ENCODE results near the gene TNS3. TPM values are rescaled to one million over a fixed set of nuclear protein-coding genes. Genes with fewer than 3 reads are reported as not detected.
"Not testable (repeated sequence)": the region's sequence is repeated elsewhere in the genome, so short reads cannot be mapped to it uniquely, and the experiment has no call there.

The TNS3 gene
- total RNA-seq, 1 donor = 67.3 TPM

- no peak for DNase-seq (ENCODE audit: low read depth in 2 of 3, low spot score in 2 of 3)
Measured at GRCh38 chr7:47477191-47478016, 104.5 kb downstream of the TNS3 start.

- no peak for DNase-seq (ENCODE audit: low read depth in 2 of 3, low spot score in 2 of 3)
Measured at GRCh38 chr7:47475880-47476227, 106.1 kb downstream of the TNS3 start.

- peak in 2 of 3 donors; percentile 91 to 95 for DNase-seq (ENCODE audit: low read depth in 2 of 3, low spot score in 2 of 3)
Measured at GRCh38 chr7:47474937-47475879, 106.7 kb downstream of the TNS3 start.

GRCh38 chr7:47474211-47474936 is 107.5 kb downstream of the TNS3 start:
- DNase-seq (ENCODE audit: low read depth in 2 of 3, low spot score in 2 of 3) = peak in 1 of 3 donors; percentile 24

- peak in 1 of 3 donors; percentile 33 for DNase-seq (ENCODE audit: low read depth in 2 of 3, low spot score in 2 of 3)
Measured at GRCh38 chr7:47473499-47474210, 108.3 kb downstream of the TNS3 start.

- DNase-seq (ENCODE audit: low read depth in 2 of 3, low spot score in 2 of 3) = no peak
Measured at GRCh38 chr7:47472444-47473157, 109.3 kb downstream of the TNS3 start.

GRCh38 chr7:47471831-47472230 is 110.1 kb downstream of the TNS3 start:
- no peak for DNase-seq (ENCODE audit: low read depth in 2 of 3, low spot score in 2 of 3)

GRCh38 chr7:47471358-47471703 is 110.6 kb downstream of the TNS3 start:
- DNase-seq (ENCODE audit: low read depth in 2 of 3, low spot score in 2 of 3) = no peak

GRCh38 chr7:47470567-47471357 is 111.1 kb downstream of the TNS3 start:
- DNase-seq (ENCODE audit: low read depth in 2 of 3, low spot score in 2 of 3) = no peak

- not testable (repeated sequence) for DNase-seq (ENCODE audit: low read depth in 2 of 3, low spot score in 2 of 3)
Measured at GRCh38 chr7:47469846-47470245, 112.1 kb downstream of the TNS3 start.

- DNase-seq (ENCODE audit: low read depth in 2 of 3, low spot score in 2 of 3) = no peak
Measured at GRCh38 chr7:47466832-47467231, 115.1 kb downstream of the TNS3 start.

GRCh38 chr7:47465191-47465590 is 116.7 kb downstream of the TNS3 start:
- DNase-seq (ENCODE audit: low read depth in 2 of 3, low spot score in 2 of 3) = no peak

- no peak for DNase-seq (ENCODE audit: low read depth in 2 of 3, low spot score in 2 of 3)
Measured at GRCh38 chr7:47464266-47464665, 117.6 kb downstream of the TNS3 start.

GRCh38 chr7:47461746-47462145 is 120.2 kb downstream of the TNS3 start:
- no peak for DNase-seq (ENCODE audit: low read depth in 2 of 3, low spot score in 2 of 3)

GRCh38 chr7:47461161-47461560 is 120.8 kb downstream of the TNS3 start:
- no peak for DNase-seq (ENCODE audit: low read depth in 2 of 3, low spot score in 2 of 3)

GRCh38 chr7:47460251-47460989 is 121.5 kb downstream of the TNS3 start:
- DNase-seq (ENCODE audit: low read depth in 2 of 3, low spot score in 2 of 3) = no peak

- no peak for DNase-seq (ENCODE audit: low read depth in 2 of 3, low spot score in 2 of 3)
Measured at GRCh38 chr7:47458486-47458885, 123.4 kb downstream of the TNS3 start.

- DNase-seq (ENCODE audit: low read depth in 2 of 3, low spot score in 2 of 3) = no peak
Measured at GRCh38 chr7:47458057-47458456, 123.9 kb downstream of the TNS3 start.
